ENCODE data around the gene CAMK1D. TPM values are rescaled to one million over a fixed set of nuclear protein-coding genes. Genes with fewer than 3 reads are reported as not detected.

Gene CAMK1D
- total and polyA plus RNA-seq, 2 donors (not counting 3 experiments of a cell fraction or from before 2014, with no cell fraction given), result 0.37 to 4.2 TPM

DNA sequence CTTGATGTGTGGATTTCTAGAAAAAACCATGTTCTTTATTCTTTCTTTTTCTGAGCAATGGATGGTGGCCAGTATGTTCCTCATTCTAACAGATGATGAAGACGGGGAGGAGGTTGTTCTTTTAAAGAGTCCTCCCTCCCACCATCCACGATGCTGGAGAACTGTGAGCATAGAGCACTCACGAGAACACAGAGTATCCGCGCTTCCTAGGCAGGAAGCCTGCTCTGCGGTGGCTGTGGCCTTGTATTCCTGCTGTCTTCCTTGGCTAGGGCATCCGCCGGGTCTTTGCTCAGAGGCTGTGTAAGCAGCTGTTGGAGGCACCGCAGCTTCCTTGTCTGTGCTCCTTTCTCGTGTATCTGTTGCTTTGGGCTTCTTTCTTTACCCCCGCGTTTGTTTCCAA lies 437.9 kb downstream of the CAMK1D start:
- CTCF ChIA-PET, result no interaction called here

More for the DNA sequence above, 437.9 kb downstream of the CAMK1D start:
- Histone ChIP-seq H2AFZ (ENCODE audit: low read depth, low read length) (no peak overlapping the region), H3K9ac (replicated peaks; ENCODE audit: extremely low read depth, insufficient read depth, low read length) (no peak overlapping the region), H3K79me2 (ENCODE audit: control insufficient read depth, insufficient read depth, low read length) (no peaks in the 10 kb centered on the region), H4K20me1 (replicated peaks; ENCODE audit: control insufficient read depth, extremely low read depth, insufficient read depth, low read length) (no peaks in the 10 kb centered on the region), H3K4me2 (ENCODE audit: insufficient read depth, low read length) (no peak overlapping the region), H3K27me3 (ENCODE audit: control insufficient read depth in 2 of 2, insufficient read depth in 2 of 2, low read length in 2 of 2) (no peaks in the 10 kb centered on the region), H3K27ac (ENCODE audit: insufficient read depth, low read depth, low read length) (no peak overlapping the region), H3K9me1 (replicated peaks; ENCODE audit: control insufficient read depth, extremely low read depth, insufficient read depth, low read length) (no peaks in the 10 kb centered on the region), H3K9me3 (replicated peaks; ENCODE audit: control insufficient read depth, insufficient read depth, low read length) (no peaks in the 10 kb centered on the region), H3K36me3 (ENCODE audit: control insufficient read depth in 2 of 2, extremely low read depth in 1 of 2, insufficient read depth in 2 of 2, low read length in 2 of 2) (no peaks in the 10 kb centered on the region), H3K4me3 (replicated peaks in 1 of 3; ENCODE audit: insufficient read depth in 1 of 3, low read depth in 1 of 3, low read length in 3 of 3) (no peak overlapping the region), H3K4me1 (ENCODE audit: control insufficient read depth, extremely low read depth, insufficient read depth, low read length) (peaks cover 3% of the 10 kb centered on the region)
- TF ChIP-seq FOS (IDR thresholded peaks at IDR 0.05; ENCODE audit: borderline replicate concordance, insufficient read depth, low read length) (no peak), MYC (IDR thresholded peaks at IDR 0.05; ENCODE audit: low read depth, low read length) (no peak), CTCF (IDR thresholded peaks at IDR 0.05; ENCODE audit: extremely low read depth in 1 of 2, insufficient read depth in 1 of 2, low read depth in 1 of 2, low read length in 2 of 2) (no peak), MAX (IDR thresholded peaks at IDR 0.05; ENCODE audit: insufficient read depth, insufficient read length) (no peak), EZH2 (IDR thresholded peaks at IDR 0.05; ENCODE audit: borderline replicate concordance, low read depth, low read length, severe bottlenecking) (no peak), GATA2 (IDR thresholded peaks at IDR 0.05; ENCODE audit: insufficient read depth, insufficient read length, low read depth, low read length) (no peak), JUN (IDR thresholded peaks at IDR 0.05; ENCODE audit: borderline replicate concordance, insufficient read depth, insufficient read length, low read depth) (no peak), POLR2AphosphoS5 (IDR thresholded peaks at IDR 0.05; ENCODE audit: insufficient read depth, low read depth, low read length) (no peak), POLR2A (IDR thresholded peaks at IDR 0.05; ENCODE audit: low read depth, low read length) (no peak)
- POLR2A ChIA-PET, result no interaction called here
- intact Hi-C loops (cut with micrococcal nuclease), result no loop called here
- BruUV-seq (replicated peaks), result no TSS peak
- dilution Hi-C loops (cut with MboI; ENCODE audit: extremely low pct_ligation_motif_present, low sequenced_read_pairs), result no loop called here
- no peak for FAIRE-seq
- DNase-seq (ENCODE audit: low read depth, low spot score), result no peak

Data from endothelial cell of umbilical vein (primary cell).